A673 (cell line): ENCODE data around the gene SATB2.

Experiments
- EZH2 ChIP-seq: fragments of 200-600 bp; sonication (generic); IDR thresholded peaks from 2 replicates; pipeline ENCODE4 v1.6.1; 2017; ENCODE audit warnings: borderline replicate concordance, low read depth, mild to moderate bottlenecking, mixed read lengths, antibody characterized with exemption, low read length; ENCODE audit not compliant: poor library complexity, severe bottlenecking
- TF ChIP-seq, protein P1 (sequence below): fragments of 300-800, 200-600 bp; sonication (generic); conservative IDR thresholded peaks from 2 replicates; pipeline ENCODE4 v1.5.1; 2017; ENCODE audit warnings: low read depth, mild to moderate bottlenecking, antibody characterized with exemption, low read length, moderate library complexity, mixed read lengths

DNA sequence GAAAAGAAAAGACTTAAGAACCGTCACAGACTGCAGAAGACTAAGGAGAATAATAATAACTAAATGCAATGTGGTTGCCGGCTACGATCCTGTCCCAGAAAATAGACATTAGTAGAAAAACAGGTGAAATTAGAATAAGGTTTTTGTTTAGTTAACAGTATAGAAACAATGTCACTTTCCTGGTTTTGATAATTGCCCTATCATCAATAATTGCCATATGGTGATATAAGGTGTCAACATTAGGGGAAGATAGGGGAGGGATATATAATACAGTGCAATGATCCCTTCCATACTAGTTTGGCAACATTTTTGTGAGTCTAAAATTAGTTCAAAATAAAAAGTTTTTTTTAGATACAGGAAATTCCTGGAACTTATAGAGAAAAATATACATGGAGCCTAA is 144.8 kb downstream of the SATB2 start:
- TF ChIP-seq, protein P1, sequence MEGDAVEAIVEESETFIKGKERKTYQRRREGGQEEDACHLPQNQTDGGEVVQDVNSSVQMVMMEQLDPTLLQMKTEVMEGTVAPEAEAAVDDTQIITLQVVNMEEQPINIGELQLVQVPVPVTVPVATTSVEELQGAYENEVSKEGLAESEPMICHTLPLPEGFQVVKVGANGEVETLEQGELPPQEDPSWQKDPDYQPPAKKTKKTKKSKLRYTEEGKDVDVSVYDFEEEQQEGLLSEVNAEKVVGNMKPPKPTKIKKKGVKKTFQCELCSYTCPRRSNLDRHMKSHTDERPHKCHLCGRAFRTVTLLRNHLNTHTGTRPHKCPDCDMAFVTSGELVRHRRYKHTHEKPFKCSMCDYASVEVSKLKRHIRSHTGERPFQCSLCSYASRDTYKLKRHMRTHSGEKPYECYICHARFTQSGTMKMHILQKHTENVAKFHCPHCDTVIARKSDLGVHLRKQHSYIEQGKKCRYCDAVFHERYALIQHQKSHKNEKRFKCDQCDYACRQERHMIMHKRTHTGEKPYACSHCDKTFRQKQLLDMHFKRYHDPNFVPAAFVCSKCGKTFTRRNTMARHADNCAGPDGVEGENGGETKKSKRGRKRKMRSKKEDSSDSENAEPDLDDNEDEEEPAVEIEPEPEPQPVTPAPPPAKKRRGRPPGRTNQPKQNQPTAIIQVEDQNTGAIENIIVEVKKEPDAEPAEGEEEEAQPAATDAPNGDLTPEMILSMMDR, result no peak
- TF ChIP-seq EZH2, result no peak
